SU-DHL-6 (cell line): ENCODE results near the gene RAET1L.

Experiments used
- H2AFZ ChIP-seq: fragments of 200-600 bp; sonication (generic); 2 replicates; pipeline ENCODE4 v1.6.1; 2014; ENCODE audit warnings: low read depth, mild to moderate bottlenecking, moderate library complexity, mixed read lengths, antibody characterized with exemption, low read length; ENCODE audit not compliant: severe bottlenecking
- H3F3A ChIP-seq: fragments of 200-600 bp; shearing (Covaris generic); 2 replicates; pipeline ENCODE4 v1.6.0; 2016; ENCODE audit warnings: antibody characterized with exemption, mild to moderate bottlenecking; ENCODE audit not compliant: insufficient read depth
- H3K27ac ChIP-seq: fragments of 200-600 bp; sonication (generic); 2 replicates; pipeline ENCODE4 v1.5.1; 2016; ENCODE audit warnings: low read depth, mild to moderate bottlenecking, low read length, moderate library complexity, mixed read lengths
- H3K27me3 ChIP-seq: fragments of 200-600 bp; sonication (generic), shearing (Covaris generic); 2 replicates; pipeline ENCODE4 v1.6.0; 2014; ENCODE audit warnings: mild to moderate bottlenecking, low read length
- H3K36me3 ChIP-seq: fragments of 200-600 bp; sonication (generic); 2 replicates; pipeline ENCODE4 v1.6.1; 2014; ENCODE audit warnings: mild to moderate bottlenecking, low read length, mixed read lengths
- H3K4me2 ChIP-seq: fragments of 300-600, 200-600 bp; shearing (Covaris generic), sonication (generic); 2 replicates; pipeline ENCODE4 v1.6.0; 2014; ENCODE audit warnings: low read length, low read depth, mild to moderate bottlenecking; ENCODE audit not compliant: poor library complexity, severe bottlenecking
- H3K4me3 ChIP-seq: fragments of 200-600 bp; sonication (generic); 2 replicates; pipeline ENCODE4 v1.5.1; 2014; ENCODE audit warnings: antibody characterized with exemption, low read length, mild to moderate bottlenecking, mixed read lengths; ENCODE audit not compliant: insufficient read depth, poor library complexity, severe bottlenecking
- H3K79me2 ChIP-seq: fragments of 200-600 bp; sonication (generic); 2 replicates; pipeline ENCODE4 v1.6.1; 2014; ENCODE audit warnings: mild to moderate bottlenecking, low read length, moderate library complexity; ENCODE audit not compliant: insufficient read depth
- H3K9ac ChIP-seq: fragments of 200-600 bp; sonication (generic); 2 replicates; pipeline ENCODE4 v1.7.0; 2014; ENCODE audit warnings: mild to moderate bottlenecking, low read length
- H3K9me2 ChIP-seq: fragments of 200-600 bp; sonication (generic); replicated peaks from 2 replicates; pipeline ENCODE4 v1.6.1; 2014; ENCODE audit warnings: low read length; ENCODE audit not compliant: insufficient read depth
- H3K9me3 ChIP-seq: fragments of 200-600 bp; sonication (generic); 2 replicates; pipeline ENCODE4 v1.6.1; 2014; ENCODE audit warnings: low read length, mixed read lengths; ENCODE audit not compliant: insufficient read depth
- H4K20me1 ChIP-seq: fragments of 200-600 bp; sonication (generic); 2 replicates; pipeline ENCODE4 v1.6.1; 2014; ENCODE audit warnings: low read depth, mild to moderate bottlenecking, antibody characterized with exemption, low read length, moderate library complexity, mixed read lengths
- CTCF ChIP-seq: fragments of 200-600 bp; sonication (generic); IDR thresholded peaks from one replicate; pipeline ENCODE4 v1.5.1; 2017; ENCODE audit warnings: antibody characterized with exemption, mild to moderate bottlenecking, low read length, moderate library complexity; ENCODE audit not compliant: insufficient read depth, poor library complexity, severe bottlenecking
- EZH2phosphoT487 ChIP-seq: fragments of 200-600 bp; sonication (generic), shearing (Covaris generic); conservative IDR thresholded peaks from 2 replicates; pipeline ENCODE4 v1.6.1; 2018; ENCODE audit warnings: mild to moderate bottlenecking, antibody characterized with exemption, low read length, moderate library complexity, mixed read lengths

The RAET1L gene

DNA sequence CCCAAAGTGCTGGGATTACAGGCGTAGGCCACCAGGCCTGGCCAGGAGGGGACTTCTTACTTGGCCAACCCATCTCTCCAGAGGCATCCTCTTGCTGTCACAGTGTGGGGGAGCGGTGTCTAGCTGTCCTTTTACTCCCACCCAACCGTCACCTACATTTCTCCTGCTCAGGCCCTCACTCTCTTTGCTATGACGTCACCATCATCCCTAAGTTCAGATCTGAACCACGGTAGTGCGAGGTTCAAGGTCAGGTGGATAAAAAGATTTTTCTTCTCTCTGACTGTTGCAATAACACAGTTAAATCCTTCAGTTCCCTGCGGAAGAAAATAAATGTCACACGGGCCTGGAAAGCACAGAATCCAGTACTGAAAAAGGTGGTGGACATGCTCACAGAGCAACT is 7.3 kb upstream of the RAET1L start:
- no peaks in the 10 kb centered on the region for H3K79me2 ChIP-seq
- H3K9me3 ChIP-seq: no peaks in the 10 kb centered on the region
- H4K20me1 ChIP-seq: no peaks in the 10 kb centered on the region
- no peaks in the 10 kb centered on the region for H3F3A ChIP-seq
- H3K36me3 ChIP-seq: no peaks in the 10 kb centered on the region
- no peaks in the 10 kb centered on the region for H3K27me3 ChIP-seq
- TF ChIP-seq EZH2phosphoT487 (no peak), CTCF (no peak)
- no peak overlapping the region for H3K4me2 ChIP-seq
- H3K9me2 ChIP-seq: no peaks in the 10 kb centered on the region
- no peak overlapping the region for H3K4me3 ChIP-seq
- H3K9ac ChIP-seq: no peak overlapping the region
- H2AFZ ChIP-seq: no peak overlapping the region
- no peak overlapping the region for H3K27ac ChIP-seq

DNA sequence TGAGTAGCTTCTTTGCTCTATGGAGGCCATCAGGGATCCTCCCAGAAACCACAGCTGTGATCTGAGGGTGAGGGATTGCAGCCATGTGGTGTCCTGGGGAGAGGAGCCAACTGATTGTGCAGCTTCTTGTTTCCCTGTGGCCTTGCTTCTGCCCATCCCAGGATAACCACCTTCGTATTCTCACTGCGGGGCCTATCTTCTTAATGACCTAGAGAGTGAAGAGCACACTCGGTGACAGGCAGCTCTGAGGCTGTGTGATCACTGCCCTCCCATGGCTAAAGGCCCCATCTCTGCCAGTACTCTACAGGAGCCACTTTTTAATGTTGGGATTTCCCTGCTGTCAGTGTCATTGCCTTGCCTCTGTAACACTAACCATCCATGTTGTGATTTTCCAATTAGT is 5.3 kb upstream of the RAET1L start:
- no peak overlapping the region for H3K4me2 ChIP-seq
- H3K36me3 ChIP-seq: no peaks in the 10 kb centered on the region
- H3F3A ChIP-seq: no peaks in the 10 kb centered on the region
- no peaks in the 10 kb centered on the region for H3K9me3 ChIP-seq
- no peak overlapping the region for H3K4me3 ChIP-seq
- H3K79me2 ChIP-seq: no peaks in the 10 kb centered on the region
- no peaks in the 10 kb centered on the region for H3K27me3 ChIP-seq
- H3K9me2 ChIP-seq: no peaks in the 10 kb centered on the region
- no peak overlapping the region for H2AFZ ChIP-seq
- H3K9ac ChIP-seq: no peak overlapping the region
- H4K20me1 ChIP-seq: no peaks in the 10 kb centered on the region
- H3K27ac ChIP-seq: no peak overlapping the region
- no peak for TF ChIP-seq EZH2phosphoT487
- TF ChIP-seq CTCF: no peak

DNA sequence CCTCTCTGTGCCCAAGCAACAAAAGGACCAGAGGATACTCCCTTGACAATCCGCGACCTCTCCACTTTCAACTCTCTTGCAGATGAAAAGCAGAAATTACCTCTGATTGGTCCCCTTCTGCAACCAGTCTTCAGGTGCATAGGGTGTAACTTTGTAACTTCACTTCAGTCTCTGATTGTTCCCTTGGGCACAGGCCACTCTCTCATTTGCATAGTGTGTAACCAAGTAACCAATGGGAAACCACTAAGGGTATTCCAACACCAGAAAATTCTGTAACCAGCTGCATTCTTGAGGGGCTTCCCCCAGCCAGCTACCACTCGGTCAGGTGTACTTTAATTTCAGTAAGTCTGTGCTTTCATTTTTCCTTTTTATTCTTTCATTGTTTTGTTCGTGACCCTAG is 4.4 kb upstream of the RAET1L start:
- no peak overlapping the region for H3K4me3 ChIP-seq
- H3F3A ChIP-seq: no peaks in the 10 kb centered on the region
- H4K20me1 ChIP-seq: no peaks in the 10 kb centered on the region
- TF ChIP-seq EZH2phosphoT487: no peak
- TF ChIP-seq CTCF: no peak
- no peaks in the 10 kb centered on the region for H3K36me3 ChIP-seq
- H3K4me2 ChIP-seq: peak overlapping the region; percentile 16
- H3K27ac ChIP-seq: no peak overlapping the region
- H3K9ac ChIP-seq: no peak overlapping the region
- no peaks in the 10 kb centered on the region for H3K9me2 ChIP-seq
- no peaks in the 10 kb centered on the region for H3K9me3 ChIP-seq
- no peak overlapping the region for H2AFZ ChIP-seq
- H3K79me2 ChIP-seq: no peaks in the 10 kb centered on the region
- no peaks in the 10 kb centered on the region for H3K27me3 ChIP-seq

- Histone ChIP-seq H4K20me1 (no peaks in the 10 kb centered on the region), H3K36me3 (no peaks in the 10 kb centered on the region), H3K79me2 (no peaks in the 10 kb centered on the region), H3K9me3 (no peaks in the 10 kb centered on the region), H3F3A (no peaks in the 10 kb centered on the region), H3K27ac (no peak overlapping the region), H3K9ac (no peak overlapping the region), H2AFZ (no peak overlapping the region), H3K9me2 (no peaks in the 10 kb centered on the region), H3K27me3 (no peaks in the 10 kb centered on the region), H3K4me3 (no peak overlapping the region), H3K4me2 (peak overlapping the region; percentile 16)
- no peak for TF ChIP-seq EZH2phosphoT487
- no peak for TF ChIP-seq CTCF
Observed at GRCh38 chr6:150029276-150029675, 3.9 kb upstream of the RAET1L start.
